C4-2B (cell line): ENCODE measurements around the gene WDR83.
"Not testable (repeated sequence)": the region's sequence is repeated elsewhere in the genome, so short reads cannot be mapped to it uniquely, and the experiment has no call there.

Experiments used
- H3K27ac ChIP-seq: fragments of 450-650 bp; 2 replicates; pipeline ENCODE4 v1.5.1; 2017
- CTCF ChIP-seq: fragments of 450-650 bp; conservative IDR thresholded peaks from 2 replicates; pipeline ENCODE4 v1.5.1; 2017; ENCODE audit warnings: mild to moderate bottlenecking
- ZFX ChIP-seq: fragments of 450-650 bp; IDR thresholded peaks from 2 replicates; pipeline ENCODE4 v1.6.1; 2017

The WDR83 gene

GRCh38 chr19:12666265-12667048, at the start of gene WDR83, which contains the start of gene MAN2B1:
Gene WDR83, plus strand, starts transcription at chr19:12666807. Its CDS starts 2,984 bp downstream, at chr19:12669791.
Gene MAN2B1, minus strand, starts transcription at chr19:12666742. Its CDS starts 41 bp downstream, at chr19:12666701.
- H3K27ac ChIP-seq = peak within 1 kb of the TSS; percentile 61
- 0 out of 2 replicates have a peak, but pooled peaks have one; percentile 17 for TF ChIP-seq ZFX
- TF ChIP-seq CTCF = no peak

GRCh38 chr19:12617646-12618045, 49.0 kb upstream of the WDR83 start:
- no peak overlapping the region for H3K27ac ChIP-seq
- TF ChIP-seq ZFX (no peak), CTCF (no peak)

GRCh38 chr19:12621253-12622024, 45.2 kb upstream of the WDR83 start:
- not testable (repeated sequence) for H3K27ac ChIP-seq

- no peak overlapping the region for H3K27ac ChIP-seq
- TF ChIP-seq CTCF (no peak), ZFX (no peak)
These were observed 43.1 kb upstream of the WDR83 start for GRCh38 chr19:12623361-12624031.

- no peak for TF ChIP-seq ZFX
- no peak for TF ChIP-seq CTCF
- H3K27ac ChIP-seq = no peak overlapping the region
These were observed 39.6 kb upstream of the WDR83 start for GRCh38 chr19:12626958-12627357.

GRCh38 chr19:12628040-12629022, 38.3 kb upstream of the WDR83 start:
- no peak overlapping the region for H3K27ac ChIP-seq
- no peak for TF ChIP-seq CTCF
- TF ChIP-seq ZFX = no peak

GRCh38 chr19:12629215-12629614, 37.4 kb upstream of the WDR83 start:
- TF ChIP-seq CTCF (no peak), ZFX (no peak)
- no peak overlapping the region for H3K27ac ChIP-seq
